HFFc6 (cell line): ENCODE results near the gene NSG1. TPM values are rescaled to one million over a fixed set of nuclear protein-coding genes. Genes with fewer than 3 reads are reported as not detected.
"Not testable (repeated sequence)": the region's sequence is repeated elsewhere in the genome, so short reads cannot be mapped to it uniquely, and the experiment has no call there.

Experiments used
- DNase-seq: peaks from one replicate; pipeline ENCODE4 v3.0.0-alpha.2; 2018
- H3K27ac Mint-ChIP-seq: 2 replicates; pipeline ENCODE4 v1.8.0; 2020; ENCODE audit warnings: mild to moderate bottlenecking, mixed read lengths
- H3K27me3 Mint-ChIP-seq: 2 replicates; pipeline ENCODE4 v1.8.0; 2021; ENCODE audit warnings: mild to moderate bottlenecking, moderate library complexity, mixed read lengths; ENCODE audit not compliant: insufficient read depth
- H3K36me3 Mint-ChIP-seq: 2 replicates; pipeline ENCODE4 v1.8.0; 2021; ENCODE audit warnings: low read depth, mixed read lengths
- H3K4me1 Mint-ChIP-seq: 2 replicates; pipeline ENCODE4 v1.8.0; 2020; ENCODE audit warnings: low read depth, mixed read lengths
- H3K4me3 Mint-ChIP-seq: 2 replicates; pipeline ENCODE4 v1.8.0; 2020; ENCODE audit warnings: mild to moderate bottlenecking, moderate library complexity, mixed read lengths
- H3K9me3 Mint-ChIP-seq: 2 replicates; pipeline ENCODE4 v1.8.0; 2020; ENCODE audit warnings: mild to moderate bottlenecking, mixed read lengths
- CTCF ChIP-seq: fragments of 200-600 bp; sonication (generic); IDR thresholded peaks from 2 replicates; pipeline ENCODE4 v1.5.0; 2021; ENCODE audit warnings: antibody characterized with exemption, mild to moderate bottlenecking
- total RNA-seq, 6 experiments: library from RNA; stranded (reverse); fragmentation: NEBNext Ultra II Directional; extraction: Animal tissue kit (Norgen Biotek cat#: 25700); gene quantifications; 2 replicates in 1 of 6; 3 replicates in 5 of 6; pipeline ENCODE4 v1.2.3, GENCODE V29; 2021

Gene NSG1
- total RNA-seq, 6 experiments from 2014 or later: 0.13 to 0.14 TPM; not detected in 4

- H3K36me3 Mint-ChIP-seq: no peaks in the 10 kb centered on the region
- peaks cover 33% of the 10 kb centered on the region for H3K27me3 Mint-ChIP-seq
- H3K4me1 Mint-ChIP-seq: no peaks in the 10 kb centered on the region
- no peak for DNase-seq
- no peak overlapping the region for H3K4me3 Mint-ChIP-seq
- TF ChIP-seq CTCF: no peak
- H3K27ac Mint-ChIP-seq: no peak overlapping the region
- H3K9me3 Mint-ChIP-seq: no peaks in the 10 kb centered on the region
These were observed 41.9 kb upstream of the NSG1 start for GRCh38 chr4:4344915-4345527.

DNA sequence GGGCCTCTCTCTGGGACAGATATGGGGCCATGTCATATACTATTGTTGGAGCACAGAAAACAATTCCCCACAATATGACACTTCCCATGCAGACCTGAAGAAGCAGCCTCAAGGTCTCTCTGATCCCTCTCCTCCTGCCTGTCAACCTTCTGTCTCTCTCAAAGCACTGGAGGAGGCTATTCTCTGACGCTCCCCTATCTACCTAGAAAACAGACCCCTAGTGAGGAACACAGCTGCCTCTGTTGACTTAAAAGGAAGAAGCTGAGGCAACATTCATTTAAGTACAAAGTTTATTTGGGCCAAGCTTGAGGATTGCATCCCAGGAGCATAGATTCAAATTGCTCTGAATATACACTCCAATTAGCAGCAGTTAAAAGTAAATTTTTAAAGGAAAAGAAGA is 39.3 kb upstream of the NSG1 start:
- no peak overlapping the region for H3K27ac Mint-ChIP-seq
- no peak for DNase-seq

DNA sequence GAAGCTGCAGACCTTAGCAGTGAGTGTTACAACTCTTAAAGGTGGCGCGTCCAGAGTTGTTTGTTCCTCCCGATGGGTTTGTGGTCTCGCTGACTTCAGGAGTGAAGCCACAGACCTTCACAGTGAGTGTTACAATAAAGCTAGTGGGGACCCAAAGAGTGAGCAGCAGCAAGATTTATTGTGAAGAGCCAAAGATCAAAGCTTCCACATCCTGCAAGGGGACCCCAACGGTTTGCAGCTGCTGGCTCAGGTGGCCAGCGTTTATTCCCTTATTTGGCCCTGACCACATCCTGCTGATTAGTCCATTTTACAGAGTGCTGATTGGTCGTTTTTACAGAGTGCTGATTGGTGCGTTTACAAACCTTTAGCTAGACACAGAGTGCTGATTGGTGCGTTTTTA is 38.3 kb upstream of the NSG1 start:
- H3K27ac Mint-ChIP-seq: not testable (repeated sequence)

More for the DNA sequence above, 39.3 kb upstream of the NSG1 start:
- peaks cover 26% of the 10 kb centered on the region for H3K27me3 Mint-ChIP-seq
- H3K9me3 Mint-ChIP-seq: no peaks in the 10 kb centered on the region
- no peak overlapping the region for H3K4me3 Mint-ChIP-seq
- no peaks in the 10 kb centered on the region for H3K36me3 Mint-ChIP-seq
- TF ChIP-seq CTCF: no peak
- no peaks in the 10 kb centered on the region for H3K4me1 Mint-ChIP-seq

GRCh38 chr4:4349867-4350266 is 37.0 kb upstream of the NSG1 start:
- Mint-ChIP-seq H3K9me3 (no peaks in the 10 kb centered on the region), H3K27me3 (peaks cover 22% of the 10 kb centered on the region), H3K4me3 (no peak overlapping the region), H3K27ac (no peak overlapping the region), H3K4me1 (no peaks in the 10 kb centered on the region), H3K36me3 (no peaks in the 10 kb centered on the region)
- TF ChIP-seq CTCF: no peak
- DNase-seq: no peak

More for the DNA sequence above, 38.3 kb upstream of the NSG1 start:
- not testable (repeated sequence) for H3K4me1 Mint-ChIP-seq, H3K4me3 Mint-ChIP-seq, DNase-seq, H3K36me3 Mint-ChIP-seq, H3K9me3 Mint-ChIP-seq
- H3K27me3 Mint-ChIP-seq: peaks cover 23% of the 10 kb centered on the region

DNA sequence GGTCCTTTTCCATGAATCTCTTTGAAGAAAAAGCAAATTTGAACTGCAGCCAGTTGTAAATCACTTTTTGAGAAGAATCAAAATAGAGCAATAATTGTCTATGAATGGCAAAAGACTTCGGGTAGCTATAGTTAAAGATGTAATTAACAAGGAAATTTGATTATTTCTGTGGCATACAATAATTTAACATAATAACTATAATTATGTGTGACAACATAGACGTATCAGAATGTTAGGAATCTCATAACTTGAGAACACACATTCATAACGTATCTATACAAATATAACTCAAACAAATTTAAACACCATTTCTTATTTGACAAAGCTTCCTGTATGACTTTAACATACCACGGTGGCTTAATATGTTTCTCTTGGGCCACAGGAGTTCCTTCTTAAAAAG is 36.0 kb upstream of the NSG1 start:
- TF ChIP-seq CTCF: no peak
- H3K4me1 Mint-ChIP-seq: no peaks in the 10 kb centered on the region

DNA sequence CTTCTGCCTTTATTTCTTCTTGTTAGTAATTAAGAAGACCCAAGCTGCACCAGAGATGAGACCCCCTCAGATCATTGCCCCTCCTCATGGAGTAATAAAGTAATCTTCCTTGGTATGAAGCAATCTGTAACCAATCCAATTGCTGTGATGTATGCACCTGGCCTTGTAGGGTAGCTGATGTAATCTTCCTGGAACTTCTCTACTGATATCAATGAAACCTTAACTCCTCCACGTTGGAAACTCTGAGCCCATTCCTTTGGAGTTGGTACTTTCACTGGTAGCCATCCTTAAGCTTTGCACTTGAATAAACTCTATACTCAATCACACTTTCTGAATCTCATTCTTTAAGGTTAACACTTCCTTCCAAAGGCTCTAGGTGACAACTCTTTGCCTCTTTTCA is 31.6 kb upstream of the NSG1 start:
- DNase-seq: no peak
- Mint-ChIP-seq H3K27me3 (peaks cover 40% of the 10 kb centered on the region), H3K4me3 (no peak overlapping the region), H3K4me1 (no peaks in the 10 kb centered on the region), H3K36me3 (no peaks in the 10 kb centered on the region), H3K27ac (no peak overlapping the region), H3K9me3 (no peaks in the 10 kb centered on the region)
- TF ChIP-seq CTCF: no peak

More for the DNA sequence above, 36.0 kb upstream of the NSG1 start:
- H3K27ac Mint-ChIP-seq: no peak overlapping the region
- no peak overlapping the region for H3K4me3 Mint-ChIP-seq
- no peaks in the 10 kb centered on the region for H3K9me3 Mint-ChIP-seq
- peaks cover 20% of the 10 kb centered on the region for H3K27me3 Mint-ChIP-seq
- DNase-seq: no peak
- no peaks in the 10 kb centered on the region for H3K36me3 Mint-ChIP-seq
